ENCODE data around the gene S1PR5. TPM values are rescaled to one million over a fixed set of nuclear protein-coding genes. Genes with fewer than 3 reads are reported as not detected.

S1PR5 gene
- total and polyA plus RNA-seq, 12 donors: 0.14 to 3.0 (median 0.55) TPM; not detected in 1

- no peak for TF ChIP-seq CTCF (IDR thresholded peaks at IDR 0.05)
- no peak for TF ChIP-seq POLR2A (IDR thresholded peaks at IDR 0.05)
- peaks cover 13% of the 10 kb centered on the region in 2 donors for H3K4me1 ChIP-seq (replicated peaks in 1 of 2)
- H3K4me3 ChIP-seq: no peak overlapping the region
- no peaks in the 10 kb centered on the region for H3K9me3 ChIP-seq (replicated peaks in 1 of 3)
- intact Hi-C loops (cut with DNase I): no loop called here
- 68 to 82% (median 74%) methylated on average over 7 of the region's 7 CpGs for WGBS, 4 donors
- H3K27me3 ChIP-seq: peaks cover 44% of the 10 kb centered on the region
- H3K27ac ChIP-seq: no peak overlapping the region
- H3K36me3 ChIP-seq (replicated peaks in 1 of 2): no peaks in the 10 kb centered on the region
- DNase-seq: no peak
These were observed 4.0 kb downstream of the S1PR5 start for GRCh38 chr19:10513223-10513622.

DNA sequence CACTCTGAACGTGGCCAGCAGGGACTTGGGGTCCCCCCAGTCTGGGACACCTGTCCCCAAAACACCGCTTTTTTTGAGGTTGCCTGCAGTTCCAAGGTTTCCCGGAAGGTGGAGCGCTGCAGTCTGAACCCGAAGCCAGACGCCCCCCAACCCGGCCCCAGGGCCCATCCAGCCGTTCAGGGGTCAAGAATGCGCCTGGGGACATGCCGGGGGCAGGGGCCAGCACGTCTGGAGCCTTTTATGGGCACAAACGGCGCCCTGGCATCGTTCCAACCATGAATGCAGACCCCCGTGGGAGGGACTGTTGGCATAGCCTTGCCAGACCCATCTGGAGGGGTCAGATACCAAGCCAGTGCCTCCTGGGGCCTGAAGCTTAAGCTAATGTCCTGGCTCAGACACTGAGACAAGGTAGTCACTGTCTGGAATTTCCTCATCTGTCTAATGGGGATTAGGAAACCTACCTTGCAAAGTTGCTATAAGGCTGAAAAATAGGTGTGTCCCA lies 6.9 kb downstream of the S1PR5 start:
- Histone ChIP-seq H3K9me3 (replicated peaks in 1 of 3) (no peaks in the 10 kb centered on the region), H3K27ac (no peak overlapping the region), H3K27me3 (peaks cover 29% of the 10 kb centered on the region), H3K4me3 (no peak overlapping the region), H3K36me3 (replicated peaks in 1 of 2) (no peaks in the 10 kb centered on the region), H3K4me1 (replicated peaks in 1 of 2) (no peaks in the 10 kb centered on the region)
- peak in 2 of 7 donors; percentile 31 to 33 for DNase-seq
- intact Hi-C loops (cut with DNase I): no loop called here
- WGBS, 4 donors: 4 to 7% (median 6%) methylated on average over 4 to 15 of the region's 15 CpGs; no CpG with 5 or more reads in 1 of the 4 donors
- TF ChIP-seq CTCF (IDR thresholded peaks at IDR 0.05) (peak in 5 of 6 experiments; percentile 10 to 59 (median 51)), POLR2A (IDR thresholded peaks at IDR 0.05) (no peak)

DNA sequence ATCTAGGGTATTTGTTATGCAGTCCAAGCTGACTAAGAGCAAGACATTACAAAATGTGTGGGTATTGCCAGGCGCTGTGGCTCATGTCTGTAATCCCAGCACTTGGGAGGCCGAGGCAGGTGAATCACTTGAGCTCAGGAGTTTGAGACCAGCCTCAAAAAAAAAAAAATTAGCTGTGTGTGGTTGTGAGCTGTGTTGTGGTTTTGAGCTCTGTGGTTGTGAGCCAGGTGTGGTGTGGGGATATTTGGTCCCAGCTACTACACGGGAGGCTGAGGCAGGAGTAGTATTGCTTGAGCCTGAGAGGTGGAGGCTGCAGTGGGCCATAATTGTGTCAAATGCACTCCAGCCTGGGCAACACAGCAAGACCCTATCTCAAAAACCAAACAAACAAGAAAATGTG lies 8.5 kb downstream of the S1PR5 start:
- DNase-seq: no peak
- no peaks in the 10 kb centered on the region for H3K4me1 ChIP-seq (replicated peaks in 1 of 2)
- peaks cover 13% of the 10 kb centered on the region for H3K27me3 ChIP-seq
- H3K4me3 ChIP-seq: no peak overlapping the region
- TF ChIP-seq CTCF (IDR thresholded peaks at IDR 0.05) (no peak), POLR2A (IDR thresholded peaks at IDR 0.05) (no peak)
- WGBS, 4 donors: 73 to 84% (median 75%) methylated on average over 3 of the region's 3 CpGs
- intact Hi-C loops (cut with DNase I): loop anchor here in 1 of 2 donors (10.0 kb wide), 1 partner anchor 66 kb away; no protein-coding TSS in a partner anchor
- no peaks in the 10 kb centered on the region for H3K9me3 ChIP-seq (replicated peaks in 1 of 3)
- H3K27ac ChIP-seq: no peak overlapping the region
- H3K36me3 ChIP-seq (replicated peaks in 1 of 2): no peaks in the 10 kb centered on the region

DNA sequence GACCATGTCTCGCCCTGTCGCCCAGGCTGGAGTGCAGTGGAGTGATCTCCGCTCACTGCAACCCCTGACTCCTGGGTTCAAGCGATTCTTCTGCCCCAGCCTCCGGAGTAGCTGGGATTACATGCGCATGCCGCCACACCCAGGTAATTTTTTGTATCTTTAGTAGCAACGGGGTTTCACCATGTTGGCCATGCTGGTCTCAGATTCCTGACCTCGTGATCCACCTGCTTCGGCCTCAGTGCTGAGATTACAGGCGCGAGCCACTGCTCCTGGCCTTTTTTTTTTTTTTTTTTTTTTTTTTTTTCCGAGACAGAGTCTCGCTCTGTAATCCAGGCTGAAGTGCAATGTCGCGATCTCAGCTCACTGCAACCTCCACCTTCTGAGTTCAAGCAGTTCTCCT lies 9.2 kb downstream of the S1PR5 start:
- WGBS, 4 donors: 87 to 93% (median 87%) methylated on average over 16 of the region's 16 CpGs
- H3K27me3 ChIP-seq: peaks cover 6% of the 10 kb centered on the region
- TF ChIP-seq CTCF (IDR thresholded peaks at IDR 0.05) (no peak), POLR2A (IDR thresholded peaks at IDR 0.05) (no peak)
- DNase-seq: no peak
- no peak overlapping the region for H3K4me3 ChIP-seq
- no peaks in the 10 kb centered on the region for H3K36me3 ChIP-seq (replicated peaks in 1 of 2)
- intact Hi-C loops (cut with DNase I): loop anchor here in 1 of 2 donors (10.0 kb wide), 1 partner anchor 67 kb away; no protein-coding TSS in a partner anchor
- H3K9me3 ChIP-seq (replicated peaks in 1 of 3): no peaks in the 10 kb centered on the region
- H3K27ac ChIP-seq: no peak overlapping the region
- no peaks in the 10 kb centered on the region for H3K4me1 ChIP-seq (replicated peaks in 1 of 2)
